ENCODE results near the gene SYS1.

SYS1 gene

DNA sequence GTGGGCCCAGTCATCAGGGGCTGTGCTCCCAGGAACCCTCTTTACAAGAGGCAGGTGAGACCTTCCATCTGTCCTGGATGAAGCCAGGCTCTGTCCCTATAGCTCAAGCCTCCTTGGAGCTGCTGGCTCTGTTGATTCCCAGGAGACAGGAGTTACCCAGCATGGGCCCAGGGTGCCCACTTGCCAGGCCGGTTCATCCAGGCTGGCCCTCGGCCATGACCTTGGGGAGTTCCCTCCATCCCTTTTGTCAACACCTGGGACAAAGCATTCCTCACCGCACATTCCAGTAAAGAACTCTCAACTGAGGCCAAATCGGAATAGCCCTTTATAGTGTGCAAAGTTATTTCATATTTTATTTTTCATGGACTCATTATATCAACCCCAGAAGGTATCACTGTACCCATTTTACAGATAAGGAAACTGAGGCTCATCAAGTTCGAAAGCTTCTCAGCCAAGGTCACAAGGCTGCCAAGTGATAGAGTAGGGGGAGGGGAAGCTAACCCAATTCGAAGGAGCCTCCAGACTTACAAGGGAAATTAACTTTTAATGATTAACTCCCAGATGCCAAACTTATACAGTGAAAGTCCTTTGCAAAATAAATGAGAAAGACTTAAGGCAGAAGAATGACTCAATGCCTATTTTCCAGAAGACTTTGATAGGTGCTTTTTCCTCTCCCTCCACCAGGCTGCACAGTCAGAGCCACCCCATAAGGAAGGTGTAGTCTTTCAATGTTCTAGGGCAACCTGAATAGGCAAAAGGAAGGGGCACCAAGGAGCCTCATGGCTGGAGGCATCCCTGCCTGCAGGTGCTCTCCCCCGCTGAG is 33.2 kb upstream of the SYS1 start:
- in situ Hi-C loops (cut with HindIII; ENCODE audit: low sequenced_read_pairs): loop anchor here (5.0 kb wide), 1 partner anchor 443 kb away; no protein-coding TSS in a partner anchor
- no peak overlapping the region for H3K4me3 ChIP-seq (ENCODE audit: low read depth, low read length)
- TF ChIP-seq, protein P1, sequence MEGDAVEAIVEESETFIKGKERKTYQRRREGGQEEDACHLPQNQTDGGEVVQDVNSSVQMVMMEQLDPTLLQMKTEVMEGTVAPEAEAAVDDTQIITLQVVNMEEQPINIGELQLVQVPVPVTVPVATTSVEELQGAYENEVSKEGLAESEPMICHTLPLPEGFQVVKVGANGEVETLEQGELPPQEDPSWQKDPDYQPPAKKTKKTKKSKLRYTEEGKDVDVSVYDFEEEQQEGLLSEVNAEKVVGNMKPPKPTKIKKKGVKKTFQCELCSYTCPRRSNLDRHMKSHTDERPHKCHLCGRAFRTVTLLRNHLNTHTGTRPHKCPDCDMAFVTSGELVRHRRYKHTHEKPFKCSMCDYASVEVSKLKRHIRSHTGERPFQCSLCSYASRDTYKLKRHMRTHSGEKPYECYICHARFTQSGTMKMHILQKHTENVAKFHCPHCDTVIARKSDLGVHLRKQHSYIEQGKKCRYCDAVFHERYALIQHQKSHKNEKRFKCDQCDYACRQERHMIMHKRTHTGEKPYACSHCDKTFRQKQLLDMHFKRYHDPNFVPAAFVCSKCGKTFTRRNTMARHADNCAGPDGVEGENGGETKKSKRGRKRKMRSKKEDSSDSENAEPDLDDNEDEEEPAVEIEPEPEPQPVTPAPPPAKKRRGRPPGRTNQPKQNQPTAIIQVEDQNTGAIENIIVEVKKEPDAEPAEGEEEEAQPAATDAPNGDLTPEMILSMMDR (IDR thresholded peaks at IDR 0.05; ENCODE audit: low read depth, low read length, missing control alignments): no peak
- DNase-seq (ENCODE audit: low read depth): no peak

DNA sequence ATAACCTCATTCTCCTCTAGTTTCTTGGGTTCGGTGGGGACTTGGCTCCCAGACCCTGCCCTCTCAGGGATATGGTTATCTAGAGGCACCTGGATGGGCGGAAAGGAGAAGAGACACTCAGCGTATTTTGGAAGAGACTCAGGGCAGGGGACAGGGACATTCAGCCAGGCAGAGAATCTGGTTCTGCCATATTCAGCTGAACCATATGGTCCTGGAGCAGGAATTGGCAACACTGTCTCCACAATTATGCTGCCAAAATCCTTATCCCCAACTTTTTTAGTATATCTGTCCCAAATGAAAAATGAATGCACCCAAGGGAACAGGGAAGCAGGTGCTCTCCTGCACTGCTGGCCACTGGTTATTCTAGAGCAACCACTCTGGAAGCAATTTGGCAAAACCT is 32.5 kb upstream of the SYS1 start:
- in situ Hi-C loops (cut with HindIII; ENCODE audit: low sequenced_read_pairs): no loop called here
- no peak for DNase-seq (ENCODE audit: low read depth)
- TF ChIP-seq, protein P1 (IDR thresholded peaks at IDR 0.05; ENCODE audit: low read depth, low read length, missing control alignments): no peak
- no peak overlapping the region for H3K4me3 ChIP-seq (ENCODE audit: low read depth, low read length)

DNA sequence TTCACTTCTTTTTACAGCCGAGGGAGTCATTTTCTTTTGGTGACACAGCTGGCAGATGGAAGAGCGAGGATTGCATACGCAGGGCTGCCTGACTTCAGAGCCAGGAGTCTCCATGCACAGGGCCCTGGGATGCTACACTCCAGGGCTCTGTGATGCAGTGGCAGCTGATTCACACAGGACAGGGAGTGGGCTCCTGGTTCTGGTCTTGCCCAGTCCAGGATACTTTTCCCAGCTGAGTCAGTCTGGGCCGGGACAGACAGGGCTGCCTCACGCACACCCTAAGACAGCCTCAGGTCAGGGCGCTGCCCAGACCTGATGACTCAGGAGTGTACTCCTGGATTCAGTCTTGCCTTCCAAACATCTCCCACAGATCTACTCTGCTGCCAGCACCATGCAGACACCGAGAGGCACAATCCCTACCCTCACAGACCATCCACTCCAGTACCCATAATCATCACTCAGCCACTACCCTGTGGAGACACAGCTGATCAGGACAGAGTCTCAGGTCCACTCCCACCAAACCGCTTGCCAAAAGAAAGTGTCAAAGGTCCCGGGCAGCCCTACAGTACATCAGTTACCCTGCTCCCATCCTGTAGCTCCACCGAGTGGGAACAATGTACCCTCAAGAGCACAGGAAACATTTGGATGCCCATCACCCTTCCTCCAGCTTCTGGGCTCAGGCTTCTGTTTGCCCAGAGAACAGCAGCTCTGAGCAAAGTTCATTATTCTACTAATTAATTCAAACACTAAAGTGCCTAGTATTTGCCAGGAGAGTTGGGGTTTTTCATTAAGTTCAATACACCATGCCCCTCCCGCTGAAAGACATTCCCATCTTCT is 26.2 kb upstream of the SYS1 start:
- TF ChIP-seq, protein P1 (IDR thresholded peaks at IDR 0.05; ENCODE audit: low read depth, low read length, missing control alignments): no peak
- DNase-seq (ENCODE audit: low read depth): no peak
- in situ Hi-C loops (cut with HindIII; ENCODE audit: low sequenced_read_pairs): no loop called here
- no peak overlapping the region for H3K4me3 ChIP-seq (ENCODE audit: low read depth, low read length)

DNA sequence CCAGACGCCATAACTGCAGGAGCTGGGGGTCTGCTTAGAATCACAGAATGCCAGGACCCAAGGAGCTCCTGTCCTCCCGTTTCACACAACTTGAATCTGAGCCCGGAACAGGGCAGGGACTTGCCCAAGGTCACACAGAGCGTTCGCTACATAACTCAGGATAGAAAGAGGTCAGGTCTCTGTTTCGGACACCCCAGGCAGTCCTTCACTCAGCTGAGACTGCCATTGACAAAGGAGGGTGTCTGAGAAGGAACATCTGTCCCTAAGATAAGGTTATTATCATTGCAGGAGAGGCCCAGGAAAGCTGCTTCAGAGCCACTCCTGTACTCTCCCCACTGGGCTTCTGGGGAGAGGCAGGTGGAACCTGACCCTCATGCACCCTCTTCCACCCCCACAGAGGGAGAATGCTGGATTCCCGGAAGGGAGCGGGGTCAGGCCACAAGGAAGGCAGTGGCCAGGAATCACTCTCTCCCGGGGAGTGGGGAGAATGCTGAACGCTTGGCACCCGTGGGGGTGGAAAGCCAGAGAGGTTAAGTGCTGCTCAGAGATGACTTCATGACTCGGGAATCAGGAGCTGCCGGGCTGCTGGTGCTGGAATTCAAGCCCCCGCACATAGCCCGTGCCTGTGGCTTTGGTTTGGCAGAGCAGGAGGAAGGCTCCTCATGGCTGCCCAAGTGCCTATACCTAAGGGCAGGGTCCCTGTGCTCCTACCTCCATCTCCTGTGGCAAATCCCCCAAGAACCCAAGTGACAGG is 25.4 kb upstream of the SYS1 start:
- H3K4me3 ChIP-seq (ENCODE audit: low read depth, low read length): no peak overlapping the region
- peak; percentile 87 for DNase-seq (ENCODE audit: low read depth)
- TF ChIP-seq, protein P1 (IDR thresholded peaks at IDR 0.05; ENCODE audit: low read depth, low read length, missing control alignments): no peak
- in situ Hi-C loops (cut with HindIII; ENCODE audit: low sequenced_read_pairs): no loop called here

DNA sequence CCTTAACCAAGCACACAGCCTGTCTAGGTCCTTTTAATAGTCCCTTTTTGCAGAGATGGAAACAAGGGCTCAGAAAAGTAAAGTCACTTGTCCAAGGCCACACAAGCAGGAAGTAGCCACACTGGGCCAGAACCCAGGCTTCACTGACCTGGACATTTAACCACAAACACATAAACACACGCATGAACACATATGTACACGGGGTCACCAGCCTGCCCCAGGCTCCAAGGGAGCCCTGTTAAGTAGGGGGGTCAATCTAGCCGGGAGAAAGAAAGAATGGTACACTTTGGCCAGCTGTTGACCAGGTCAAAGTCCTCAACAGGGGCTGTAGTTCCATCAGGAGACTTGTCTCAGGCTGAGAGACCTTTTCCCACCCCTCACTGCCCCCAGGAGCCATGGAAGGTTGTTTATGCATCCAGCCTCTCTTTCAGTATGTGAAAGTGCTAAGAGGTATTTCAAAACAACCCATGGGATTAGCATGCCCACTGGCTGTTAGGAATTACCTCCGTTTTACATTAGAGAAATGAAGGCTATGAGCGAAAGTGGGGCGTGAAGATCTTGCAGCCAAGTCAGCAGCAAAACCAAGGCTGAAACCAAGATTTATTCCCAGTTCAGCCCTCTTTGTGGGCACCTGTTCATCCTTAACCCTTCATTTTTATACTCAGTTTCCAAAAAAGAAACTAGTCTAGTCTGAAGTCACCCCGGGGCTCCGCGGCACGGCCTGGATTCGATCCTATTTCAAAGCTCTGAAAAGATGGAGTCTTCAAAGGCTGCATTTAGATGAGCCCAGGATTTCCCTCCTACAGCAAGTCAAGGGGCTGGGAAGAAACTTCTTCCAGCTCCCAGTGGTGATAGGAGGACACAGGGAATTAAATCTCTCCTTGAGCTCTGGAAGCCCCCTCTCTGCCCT is 24.6 kb upstream of the SYS1 start:
- TF ChIP-seq, protein P1 (IDR thresholded peaks at IDR 0.05; ENCODE audit: low read depth, low read length, missing control alignments): no peak
- H3K4me3 ChIP-seq (ENCODE audit: low read depth, low read length): no peak overlapping the region
- DNase-seq (ENCODE audit: low read depth): no peak
- in situ Hi-C loops (cut with HindIII; ENCODE audit: low sequenced_read_pairs): no loop called here
